ENCODE data around the gene CAMKK1. TPM values are rescaled to one million over a fixed set of nuclear protein-coding genes. Genes with fewer than 3 reads are reported as not detected.

The CAMKK1 gene
- total and polyA plus RNA-seq, 2 experiments from 2014 or later = 4.3 to 7.1 TPM

DNA sequence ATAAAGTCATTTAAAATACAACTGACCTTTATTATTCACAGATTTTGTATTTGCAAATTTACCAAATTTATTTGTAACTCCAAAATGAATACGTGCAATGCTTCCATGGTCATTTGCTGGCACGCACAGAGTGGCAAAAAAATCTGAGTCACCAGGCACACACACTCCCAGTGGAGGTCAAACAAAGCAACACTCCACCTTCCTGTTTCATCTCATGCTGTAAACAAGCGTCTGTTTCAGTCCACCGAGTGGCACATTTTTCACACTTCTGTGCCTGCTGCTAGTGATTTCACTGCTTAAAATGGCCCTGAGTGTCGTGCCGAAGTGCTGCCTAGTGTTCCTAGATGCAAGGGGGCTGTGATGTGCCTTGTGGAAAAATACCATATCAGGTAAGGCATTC is 74.1 kb downstream of the CAMKK1 start:
- Histone ChIP-seq H3K27ac (ENCODE audit: low read depth) (no peak overlapping the region), H4K20me1 (replicated peaks; ENCODE audit: insufficient read depth) (peaks cover 11% of the 10 kb centered on the region), H3F3A (replicated peaks; ENCODE audit: low read depth) (no peaks in the 10 kb centered on the region), H3K27me3 (ENCODE audit: insufficient read depth) (no peaks in the 10 kb centered on the region), H3K4me3 (no peak overlapping the region), H3K4me2 (no peak overlapping the region), H3K79me2 (replicated peaks; ENCODE audit: insufficient read depth) (no peaks in the 10 kb centered on the region; the same call in 1 of the 2 replicates), H2AFZ (no peak overlapping the region), H3K4me1 (ENCODE audit: insufficient read depth) (no peaks in the 10 kb centered on the region), H3K36me3 (ENCODE audit: insufficient read depth) (peaks cover 81% of the 10 kb centered on the region), H3K9me2 (ENCODE audit: insufficient read depth) (no peaks in the 10 kb centered on the region)
- no peaks in the 10 kb centered on the region for H3K4me1 Mint-ChIP-seq
- H3K27ac Mint-ChIP-seq = no peak overlapping the region
- no peak for TF ChIP-seq REST (IDR thresholded peaks at IDR 0.05; ENCODE audit: unreplicated experiment)
- TF ChIP-seq ZNF331 (CRISPR knock-in tag; IDR thresholded peaks at IDR 0.05; ENCODE audit: low read depth) = no peak
- TF ChIP-seq EZH2 (IDR thresholded peaks at IDR 0.05; ENCODE audit: low read depth, unreplicated experiment) = no peak
- TF ChIP-seq CTCF (conservative IDR thresholded peaks at IDR 0.05; ENCODE audit: low read depth in 2 of 2) = no peak
- no peak for TF ChIP-seq JUNB (IDR thresholded peaks at IDR 0.05; ENCODE audit: unreplicated experiment)
- no peak for TF ChIP-seq CREB1 (CRISPR knock-in tag; IDR thresholded peaks at IDR 0.05; ENCODE audit: low read depth)
- TF ChIP-seq, protein P1, sequence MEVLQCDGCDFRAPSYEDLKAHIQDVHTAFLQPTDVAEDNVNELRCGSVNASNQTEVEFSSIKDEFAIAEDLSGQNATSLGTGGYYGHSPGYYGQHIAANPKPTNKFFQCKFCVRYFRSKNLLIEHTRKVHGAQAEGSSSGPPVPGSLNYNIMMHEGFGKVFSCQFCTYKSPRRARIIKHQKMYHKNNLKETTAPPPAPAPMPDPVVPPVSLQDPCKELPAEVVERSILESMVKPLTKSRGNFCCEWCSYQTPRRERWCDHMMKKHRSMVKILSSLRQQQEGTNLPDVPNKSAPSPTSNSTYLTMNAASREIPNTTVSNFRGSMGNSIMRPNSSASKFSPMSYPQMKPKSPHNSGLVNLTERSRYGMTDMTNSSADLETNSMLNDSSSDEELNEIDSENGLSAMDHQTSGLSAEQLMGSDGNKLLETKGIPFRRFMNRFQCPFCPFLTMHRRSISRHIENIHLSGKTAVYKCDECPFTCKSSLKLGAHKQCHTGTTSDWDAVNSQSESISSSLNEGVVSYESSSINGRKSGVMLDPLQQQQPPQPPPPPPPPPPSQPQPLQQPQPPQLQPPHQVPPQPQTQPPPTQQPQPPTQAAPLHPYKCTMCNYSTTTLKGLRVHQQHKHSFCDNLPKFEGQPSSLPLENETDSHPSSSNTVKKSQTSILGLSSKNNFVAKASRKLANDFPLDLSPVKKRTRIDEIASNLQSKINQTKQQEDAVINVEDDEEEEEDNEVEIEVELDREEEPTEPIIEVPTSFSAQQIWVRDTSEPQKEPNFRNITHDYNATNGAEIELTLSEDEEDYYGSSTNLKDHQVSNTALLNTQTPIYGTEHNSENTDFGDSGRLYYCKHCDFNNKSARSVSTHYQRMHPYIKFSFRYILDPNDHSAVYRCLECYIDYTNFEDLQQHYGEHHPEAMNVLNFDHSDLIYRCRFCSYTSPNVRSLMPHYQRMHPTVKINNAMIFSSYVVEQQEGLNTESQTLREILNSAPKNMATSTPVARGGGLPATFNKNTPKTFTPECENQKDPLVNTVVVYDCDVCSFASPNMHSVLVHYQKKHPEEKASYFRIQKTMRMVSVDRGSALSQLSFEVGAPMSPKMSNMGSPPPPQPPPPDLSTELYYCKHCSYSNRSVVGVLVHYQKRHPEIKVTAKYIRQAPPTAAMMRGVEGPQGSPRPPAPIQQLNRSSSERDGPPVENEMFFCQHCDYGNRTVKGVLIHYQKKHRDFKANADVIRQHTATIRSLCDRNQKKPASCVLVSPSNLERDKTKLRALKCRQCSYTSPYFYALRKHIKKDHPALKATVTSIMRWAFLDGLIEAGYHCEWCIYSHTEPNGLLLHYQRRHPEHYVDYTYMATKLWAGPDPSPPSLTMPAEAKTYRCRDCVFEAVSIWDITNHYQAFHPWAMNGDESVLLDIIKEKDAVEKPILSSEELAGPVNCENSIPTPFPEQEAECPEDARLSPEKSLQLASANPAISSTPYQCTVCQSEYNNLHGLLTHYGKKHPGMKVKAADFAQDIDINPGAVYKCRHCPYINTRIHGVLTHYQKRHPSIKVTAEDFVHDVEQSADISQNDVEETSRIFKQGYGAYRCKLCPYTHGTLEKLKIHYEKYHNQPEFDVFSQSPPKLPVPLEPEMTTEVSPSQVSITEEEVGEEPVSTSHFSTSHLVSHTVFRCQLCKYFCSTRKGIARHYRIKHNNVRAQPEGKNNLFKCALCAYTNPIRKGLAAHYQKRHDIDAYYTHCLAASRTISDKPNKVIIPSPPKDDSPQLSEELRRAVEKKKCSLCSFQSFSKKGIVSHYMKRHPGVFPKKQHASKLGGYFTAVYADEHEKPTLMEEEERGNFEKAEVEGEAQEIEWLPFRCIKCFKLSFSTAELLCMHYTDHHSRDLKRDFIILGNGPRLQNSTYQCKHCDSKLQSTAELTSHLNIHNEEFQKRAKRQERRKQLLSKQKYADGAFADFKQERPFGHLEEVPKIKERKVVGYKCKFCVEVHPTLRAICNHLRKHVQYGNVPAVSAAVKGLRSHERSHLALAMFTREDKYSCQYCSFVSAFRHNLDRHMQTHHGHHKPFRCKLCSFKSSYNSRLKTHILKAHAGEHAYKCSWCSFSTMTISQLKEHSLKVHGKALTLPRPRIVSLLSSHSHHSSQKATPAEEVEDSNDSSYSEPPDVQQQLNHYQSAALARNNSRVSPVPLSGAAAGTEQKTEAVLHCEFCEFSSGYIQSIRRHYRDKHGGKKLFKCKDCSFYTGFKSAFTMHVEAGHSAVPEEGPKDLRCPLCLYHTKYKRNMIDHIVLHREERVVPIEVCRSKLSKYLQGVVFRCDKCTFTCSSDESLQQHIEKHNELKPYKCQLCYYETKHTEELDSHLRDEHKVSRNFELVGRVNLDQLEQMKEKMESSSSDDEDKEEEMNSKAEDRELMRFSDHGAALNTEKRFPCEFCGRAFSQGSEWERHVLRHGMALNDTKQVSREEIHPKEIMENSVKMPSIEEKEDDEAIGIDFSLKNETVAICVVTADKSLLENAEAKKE (CRISPR knock-in tag; IDR thresholded peaks at IDR 0.05) = no peak
- ATAC-seq = no peak
- H3K27me3 Mint-ChIP-seq (ENCODE audit: insufficient read depth, low read depth, poor library complexity) = peaks cover 2% of the 10 kb centered on the region
- H3K36me3 Mint-ChIP-seq (ENCODE audit: low read depth) = peaks cover 70% of the 10 kb centered on the region
- no peak overlapping the region for H3K4me3 Mint-ChIP-seq
- no peak for DNase-seq (ENCODE audit: low spot score)
- no peaks in the 10 kb centered on the region for H3K9me3 Mint-ChIP-seq

Measured in GM23338 (cell line).